AG04449 (cell line): Measurements from ENCODE around the gene ANKRD29.

ENCODE experiments used
- CTCF ChIA-PET: fragments of 350-600 bp; formaldehyde crosslinking; extraction: SDS; loops from one replicate; lab custom pipeline; 2021; ENCODE audit warnings: antibody characterized with exemption; lab: Yijun Ruan, JAX
- POLR2A ChIA-PET: fragments of 400-600, 350-600 bp; formaldehyde crosslinking; extraction: SDS; loops from one replicate; lab custom pipeline; 2020; ENCODE audit warnings: antibody characterized with exemption, inconsistent platforms; lab: Yijun Ruan, JAX
- DNase-seq: peaks from one replicate; pipeline ENCODE4 v3.0.0-alpha.2; 2010; ENCODE audit warnings: low read depth, low spot score
- H3K4me3 ChIP-seq: 2 replicates; pipeline ENCODE4 v1.5.1; 2011; ENCODE audit warnings: low read depth, mild to moderate bottlenecking, control low read depth, low read length
- TF ChIP-seq, protein P1 (sequence below): IDR thresholded peaks from one replicate; pipeline ENCODE4 v1.5.1; 2011; ENCODE audit warnings: mild to moderate bottlenecking, moderate library complexity, low read length, control low read depth, inconsistent platforms; ENCODE audit not compliant: insufficient read depth; ENCODE audit errors: missing control alignments

Gene ANKRD29

GRCh38 chr18:23608211-23608610 lies 54.5 kb downstream of the ANKRD29 start:
- POLR2A ChIA-PET: no interaction called here
- H3K4me3 ChIP-seq: no peak overlapping the region
- CTCF ChIA-PET: interaction anchor here (1.3 to 3.2 kb wide), 3 partner anchors 11 to 95 kb away, joined by 3 to 16 read pairs (median 6); no protein-coding TSS in a partner anchor
- no peak for DNase-seq
- TF ChIP-seq, protein P1, sequence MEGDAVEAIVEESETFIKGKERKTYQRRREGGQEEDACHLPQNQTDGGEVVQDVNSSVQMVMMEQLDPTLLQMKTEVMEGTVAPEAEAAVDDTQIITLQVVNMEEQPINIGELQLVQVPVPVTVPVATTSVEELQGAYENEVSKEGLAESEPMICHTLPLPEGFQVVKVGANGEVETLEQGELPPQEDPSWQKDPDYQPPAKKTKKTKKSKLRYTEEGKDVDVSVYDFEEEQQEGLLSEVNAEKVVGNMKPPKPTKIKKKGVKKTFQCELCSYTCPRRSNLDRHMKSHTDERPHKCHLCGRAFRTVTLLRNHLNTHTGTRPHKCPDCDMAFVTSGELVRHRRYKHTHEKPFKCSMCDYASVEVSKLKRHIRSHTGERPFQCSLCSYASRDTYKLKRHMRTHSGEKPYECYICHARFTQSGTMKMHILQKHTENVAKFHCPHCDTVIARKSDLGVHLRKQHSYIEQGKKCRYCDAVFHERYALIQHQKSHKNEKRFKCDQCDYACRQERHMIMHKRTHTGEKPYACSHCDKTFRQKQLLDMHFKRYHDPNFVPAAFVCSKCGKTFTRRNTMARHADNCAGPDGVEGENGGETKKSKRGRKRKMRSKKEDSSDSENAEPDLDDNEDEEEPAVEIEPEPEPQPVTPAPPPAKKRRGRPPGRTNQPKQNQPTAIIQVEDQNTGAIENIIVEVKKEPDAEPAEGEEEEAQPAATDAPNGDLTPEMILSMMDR: no peak

GRCh38 chr18:23605941-23606340 lies 56.8 kb downstream of the ANKRD29 start:
- POLR2A ChIA-PET: no interaction called here

GRCh38 chr18:23599809-23600208 lies 62.9 kb downstream of the ANKRD29 start:
- ChIA-PET POLR2A (no interaction called here), CTCF (interaction anchor here (1.0 to 5.8 kb wide), 6 partner anchors 8 to 101 kb away, joined by 3 to 41 read pairs (median 4); no protein-coding TSS in a partner anchor)
- DNase-seq: no peak
- TF ChIP-seq, protein P1: no peak
- H3K4me3 ChIP-seq: no peak overlapping the region

More at GRCh38 chr18:23605941-23606340, 56.8 kb downstream of the ANKRD29 start:
- TF ChIP-seq, protein P1: no peak
- CTCF ChIA-PET: interaction anchor here (1.1 to 3.2 kb wide), 2 partner anchors 12 to 16 kb away, joined by 4 to 16 read pairs; no protein-coding TSS in a partner anchor
- DNase-seq: no peak
- no peak overlapping the region for H3K4me3 ChIP-seq

- TF ChIP-seq, protein P1: no peak
- ChIA-PET CTCF (interaction anchor here (1.1 to 5.8 kb wide), 2 partner anchors 8 to 107 kb away, joined by 5 to 41 read pairs; no protein-coding TSS in a partner anchor), POLR2A (interaction anchor here (0.7 kb wide), 1 partner anchor 272 kb away, joined by 3 read pairs; no protein-coding TSS in a partner anchor)
- H3K4me3 ChIP-seq: no peak overlapping the region
- no peak for DNase-seq
Observed at GRCh38 chr18:23596183-23596582, 66.5 kb downstream of the ANKRD29 start.

DNA sequence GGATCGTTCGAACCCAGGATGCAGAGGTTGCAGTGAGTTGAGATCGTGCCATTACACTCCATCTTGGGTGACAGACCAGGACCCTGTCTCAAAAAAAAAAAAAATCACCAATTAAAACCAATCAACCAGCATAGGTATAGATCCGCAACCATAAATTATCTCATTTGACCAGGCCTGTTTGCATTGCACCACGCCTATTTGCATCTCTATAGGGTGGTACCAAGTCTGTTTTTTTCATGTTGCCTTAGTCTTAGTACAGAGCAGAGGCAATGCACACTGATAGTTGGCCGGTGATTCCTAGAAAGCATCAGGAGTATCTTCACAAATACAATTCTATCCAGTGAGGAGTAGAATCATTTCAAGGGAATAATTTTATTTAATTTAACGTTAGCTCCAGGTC lies 67.1 kb downstream of the ANKRD29 start:
- DNase-seq: no peak
- ChIA-PET POLR2A (interaction anchor here (0.7 kb wide), 1 partner anchor 273 kb away, joined by 3 read pairs; no protein-coding TSS in a partner anchor), CTCF (interaction anchor here (0.6 to 5.8 kb wide), 3 partner anchors 7 to 598 kb away, joined by 3 to 41 read pairs (median 5); no protein-coding TSS in a partner anchor)
- TF ChIP-seq, protein P1: no peak
- H3K4me3 ChIP-seq: no peak overlapping the region

GRCh38 chr18:23593720-23594119 lies 69.0 kb downstream of the ANKRD29 start:
- no peak overlapping the region for H3K4me3 ChIP-seq
- CTCF ChIA-PET: interaction anchor here (1.4 kb wide), 1 partner anchor 110 kb away, joined by 4 read pairs; no protein-coding TSS in a partner anchor
- TF ChIP-seq, protein P1: no peak
- POLR2A ChIA-PET: no interaction called here
- DNase-seq: peak; percentile 79
